ENCODE results near the gene DUOXA2.

- TF ChIP-seq POLR2A (IDR thresholded peaks at IDR 0.05) (no peak), POLR2AphosphoS5 (IDR thresholded peaks at IDR 0.05) (no peak), CTCF (IDR thresholded peaks at IDR 0.05) (no peak)
Measured at GRCh38 chr15:45117308-45118130, 3.4 kb downstream of the DUOXA2 start.
